Smooth muscle cell (in vitro differentiated cells): ENCODE data around the gene ATXN7L1. TPM values are rescaled to one million over a fixed set of nuclear protein-coding genes. Genes with fewer than 3 reads are reported as not detected.

Experiments
- DNase-seq: peaks from one replicate; lab custom pipeline; 2025; ENCODE audit not compliant: unreplicated experiment; lab: John Stamatoyannopoulos, UW
- H2AFZ ChIP-seq: fragments of 200-600 bp; sonication (generic); 2 replicates; pipeline ENCODE4 v1.6.0; 2016; ENCODE audit warnings: antibody characterized with exemption, low read depth, mild to moderate bottlenecking
- H3F3A ChIP-seq: fragments of 200-600 bp; sonication (generic); 2 replicates; pipeline ENCODE4 v1.6.0; 2017; ENCODE audit warnings: antibody characterized with exemption, low read depth
- H3K27ac ChIP-seq: fragments of 200-600 bp; sonication (generic); 2 replicates; pipeline ENCODE4 v1.5.1; 2016; ENCODE audit warnings: low read depth, mild to moderate bottlenecking
- H3K27me3 ChIP-seq: fragments of 200-600 bp; sonication (generic); 2 replicates; pipeline ENCODE4 v1.6.1; 2016; ENCODE audit warnings: low read depth, mild to moderate bottlenecking
- H3K36me3 ChIP-seq: fragments of 200-600 bp; sonication (generic); 2 replicates; pipeline ENCODE4 v1.5.1; 2016; ENCODE audit warnings: low read depth
- H3K4me1 ChIP-seq: fragments of 200-600 bp; sonication (generic); 2 replicates; pipeline ENCODE4 v1.5.1; 2016; ENCODE audit warnings: low read depth
- H3K4me2 ChIP-seq: fragments of 200-600 bp; sonication (generic); 2 replicates; pipeline ENCODE4 v1.6.0; 2016; ENCODE audit warnings: mild to moderate bottlenecking
- H3K4me3 ChIP-seq: fragments of 200-600 bp; sonication (generic); 2 replicates; pipeline ENCODE4 v1.5.1; 2016; ENCODE audit warnings: mild to moderate bottlenecking
- H3K79me2 ChIP-seq: fragments of 200-600 bp; sonication (generic); 2 replicates; pipeline ENCODE4 v1.6.0; 2016; ENCODE audit warnings: low read depth, mild to moderate bottlenecking
- H3K9ac ChIP-seq: fragments of 200-600 bp; sonication (generic); 2 replicates; pipeline ENCODE4 v1.6.0; 2016; ENCODE audit warnings: low read depth
- H3K9me3 ChIP-seq: fragments of 200-600 bp; sonication (generic); replicated peaks from 2 replicates; pipeline ENCODE4 v1.5.1; 2016; ENCODE audit warnings: low read depth
- H4K20me1 ChIP-seq: fragments of 200-600 bp; sonication (generic); 2 replicates; pipeline ENCODE4 v1.6.0; 2016; ENCODE audit warnings: low read depth
- CTCF ChIP-seq: fragments of 200-600 bp; sonication (generic); IDR thresholded peaks from 2 replicates; pipeline ENCODE4 v1.5.1; 2017; ENCODE audit warnings: borderline replicate concordance, mild to moderate bottlenecking, antibody characterized with exemption; ENCODE audit not compliant: insufficient read depth, poor library complexity, severe bottlenecking
- WGBS: methylation state at CpG from one replicate; pipeline ENCODE4 v1.1.7; 2016; ENCODE audit warnings: low lambda C conversion rate; 5-methylcytosine and 5-hydroxymethylcytosine counted together
- polyA plus RNA-seq: library from polyadenylated mRNA; unstranded; fragments of >200 nt; fragmentation: Nextera tagmentation; extraction: Ambion mirVana; gene quantifications from 2 replicates; pipeline ENCODE4 v1.2.1, GENCODE V29; 2016
- total RNA-seq: library from RNA; depleted of rRNA; stranded (reverse); fragments of >200 nt; gene quantifications from 2 replicates; pipeline ENCODE4 v1.2.3, GENCODE V29; 2014

Gene ATXN7L1
- total and polyA plus RNA-seq, 2 experiments from 2014 or later, result 3.3 to 4.4 TPM

GRCh38 chr7:105760551-105761447, 115.6 kb downstream of the ATXN7L1 start:
- Histone ChIP-seq H3K4me2 (no peak overlapping the region), H3K4me1 (no peaks in the 10 kb centered on the region), H3K9ac (no peak overlapping the region), H3K36me3 (no peaks in the 10 kb centered on the region), H3K9me3 (no peaks in the 10 kb centered on the region), H3K27ac (no peak overlapping the region), H2AFZ (no peak overlapping the region), H3K27me3 (no peaks in the 10 kb centered on the region), H3K79me2 (no peaks in the 10 kb centered on the region), H4K20me1 (peaks cover 9% of the 10 kb centered on the region), H3F3A (peaks cover 7% of the 10 kb centered on the region), H3K4me3 (no peak overlapping the region)
- 83% methylated on average over 6 of the region's 6 CpGs for WGBS
- DNase-seq, result no peak
- no peak for TF ChIP-seq CTCF

GRCh38 chr7:105759670-105760550, 116.5 kb downstream of the ATXN7L1 start:
- 83% methylated on average over 2 of the region's 2 CpGs for WGBS
- Histone ChIP-seq H3K4me2 (no peak overlapping the region), H2AFZ (no peak overlapping the region), H3K27ac (no peak overlapping the region), H3K4me3 (no peak overlapping the region), H4K20me1 (peaks cover 9% of the 10 kb centered on the region), H3K9ac (no peak overlapping the region), H3K4me1 (no peaks in the 10 kb centered on the region), H3K79me2 (no peaks in the 10 kb centered on the region), H3K36me3 (no peaks in the 10 kb centered on the region), H3K27me3 (no peaks in the 10 kb centered on the region), H3F3A (peaks cover 7% of the 10 kb centered on the region), H3K9me3 (no peaks in the 10 kb centered on the region)
- peak; percentile 63 for TF ChIP-seq CTCF
- no peak for DNase-seq

GRCh38 chr7:105756367-105756766, 120.0 kb downstream of the ATXN7L1 start:
- DNase-seq, result no peak
- no peak for TF ChIP-seq CTCF
- Histone ChIP-seq H3K4me1 (peaks cover 10% of the 10 kb centered on the region), H3K9me3 (no peaks in the 10 kb centered on the region), H3K36me3 (no peaks in the 10 kb centered on the region), H3K27me3 (no peaks in the 10 kb centered on the region), H4K20me1 (peaks cover 9% of the 10 kb centered on the region), H3K27ac (no peak overlapping the region), H3K79me2 (no peaks in the 10 kb centered on the region), H3K4me3 (no peak overlapping the region), H3F3A (peaks cover 7% of the 10 kb centered on the region), H2AFZ (no peak overlapping the region), H3K4me2 (no peak overlapping the region), H3K9ac (no peak overlapping the region)
- 73% methylated on average over 2 of the region's 2 CpGs for WGBS
